ENCODE measurements around the gene RPS6KA3. TPM values are rescaled to one million over a fixed set of nuclear protein-coding genes. Genes with fewer than 3 reads are reported as not detected.

RPS6KA3 gene
- total RNA-seq, 1 donor from 2014 or later = 50.9 TPM

GRCh38 chrX:20135944-20136343 lies 130.8 kb downstream of the RPS6KA3 start:
- Mint-ChIP-seq H3K27ac (ENCODE audit: unreplicated experiment) (no peak overlapping the region), H3K4me3 (ENCODE audit: unreplicated experiment) (no peak overlapping the region), H3K4me1 (ENCODE audit: unreplicated experiment) (peaks cover 4% of the 10 kb centered on the region), H3K36me3 (ENCODE audit: low read depth, unreplicated experiment) (no peaks in the 10 kb centered on the region), H3K27me3 (ENCODE audit: unreplicated experiment) (no peaks in the 10 kb centered on the region), H3K9me3 (ENCODE audit: unreplicated experiment) (no peaks in the 10 kb centered on the region)
- no peak for TF ChIP-seq CTCF (IDR thresholded peaks at IDR 0.05; ENCODE audit: unreplicated experiment)
- DNase-seq (ENCODE audit: low spot score) = no peak

- Mint-ChIP-seq H3K4me1 (ENCODE audit: unreplicated experiment) (no peaks in the 10 kb centered on the region), H3K36me3 (ENCODE audit: low read depth, unreplicated experiment) (no peaks in the 10 kb centered on the region), H3K4me3 (ENCODE audit: unreplicated experiment) (no peak overlapping the region), H3K27ac (ENCODE audit: unreplicated experiment) (no peak overlapping the region), H3K9me3 (ENCODE audit: unreplicated experiment) (no peaks in the 10 kb centered on the region), H3K27me3 (ENCODE audit: unreplicated experiment) (no peaks in the 10 kb centered on the region)
- no peak for TF ChIP-seq CTCF (IDR thresholded peaks at IDR 0.05; ENCODE audit: unreplicated experiment)
- DNase-seq (ENCODE audit: low spot score) = no peak
Observed at GRCh38 chrX:20132666-20133065, 134.0 kb downstream of the RPS6KA3 start.

GRCh38 chrX:20130357-20130756 lies 136.4 kb downstream of the RPS6KA3 start:
- Mint-ChIP-seq H3K36me3 (ENCODE audit: low read depth, unreplicated experiment) (no peaks in the 10 kb centered on the region), H3K4me1 (ENCODE audit: unreplicated experiment) (no peaks in the 10 kb centered on the region), H3K9me3 (ENCODE audit: unreplicated experiment) (no peaks in the 10 kb centered on the region), H3K27me3 (ENCODE audit: unreplicated experiment) (no peaks in the 10 kb centered on the region), H3K4me3 (ENCODE audit: unreplicated experiment) (no peak overlapping the region), H3K27ac (ENCODE audit: unreplicated experiment) (no peak overlapping the region)
- DNase-seq (ENCODE audit: low spot score) = no peak
- TF ChIP-seq CTCF (IDR thresholded peaks at IDR 0.05; ENCODE audit: unreplicated experiment) = no peak

GRCh38 chrX:20129547-20129946 lies 137.2 kb downstream of the RPS6KA3 start:
- no peaks in the 10 kb centered on the region for H3K27me3 Mint-ChIP-seq (ENCODE audit: unreplicated experiment)
- no peak for TF ChIP-seq CTCF (IDR thresholded peaks at IDR 0.05; ENCODE audit: unreplicated experiment)

GRCh38 chrX:20128670-20129069 lies 138.0 kb downstream of the RPS6KA3 start:
- Mint-ChIP-seq H3K9me3 (ENCODE audit: unreplicated experiment) (no peaks in the 10 kb centered on the region), H3K36me3 (ENCODE audit: low read depth, unreplicated experiment) (no peaks in the 10 kb centered on the region), H3K27me3 (ENCODE audit: unreplicated experiment) (no peaks in the 10 kb centered on the region), H3K27ac (ENCODE audit: unreplicated experiment) (no peak overlapping the region), H3K4me3 (ENCODE audit: unreplicated experiment) (no peak overlapping the region), H3K4me1 (ENCODE audit: unreplicated experiment) (no peaks in the 10 kb centered on the region)
- no peak for DNase-seq (ENCODE audit: low spot score)
- no peak for TF ChIP-seq CTCF (IDR thresholded peaks at IDR 0.05; ENCODE audit: unreplicated experiment)

More at GRCh38 chrX:20129547-20129946, 137.2 kb downstream of the RPS6KA3 start:
- H3K9me3 Mint-ChIP-seq (ENCODE audit: unreplicated experiment) = no peaks in the 10 kb centered on the region
- no peak overlapping the region for H3K27ac Mint-ChIP-seq (ENCODE audit: unreplicated experiment)
- H3K4me3 Mint-ChIP-seq (ENCODE audit: unreplicated experiment) = no peak overlapping the region
- no peaks in the 10 kb centered on the region for H3K36me3 Mint-ChIP-seq (ENCODE audit: low read depth, unreplicated experiment)
- no peaks in the 10 kb centered on the region for H3K4me1 Mint-ChIP-seq (ENCODE audit: unreplicated experiment)
- DNase-seq (ENCODE audit: low spot score) = no peak
